ENCODE data around the gene TEX14. TPM values are rescaled to one million over a fixed set of nuclear protein-coding genes. Genes with fewer than 3 reads are reported as not detected.
"Not testable (repeated sequence)": the region's sequence is repeated elsewhere in the genome, so short reads cannot be mapped to it uniquely, and the experiment has no call there.

TEX14 gene
- total RNA-seq, 1 donor from 2014 or later: 0.20 TPM

DNA sequence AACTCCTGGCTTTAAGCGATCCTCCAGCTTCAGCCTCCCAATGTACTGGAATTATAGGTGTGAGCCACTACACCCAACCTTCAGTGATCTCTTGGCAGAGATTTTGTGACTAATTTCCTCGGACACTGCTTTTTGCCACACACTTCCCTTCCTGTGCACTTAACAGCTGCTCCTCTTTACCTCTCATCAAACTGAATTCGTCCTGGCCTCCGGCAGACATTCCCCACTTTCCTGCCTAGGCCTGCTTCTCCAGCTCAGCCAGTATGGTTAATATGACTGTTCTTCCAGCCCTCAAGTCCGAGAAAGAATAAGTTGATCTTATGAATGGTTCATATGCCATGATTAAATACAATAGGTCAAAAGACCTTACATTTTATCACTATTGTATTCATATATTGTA, 108.4 kb downstream of the TEX14 start:
- DNase-seq: no peak
- no peak for TF ChIP-seq CTCF (IDR thresholded peaks at IDR 0.05; ENCODE audit: partially characterized antibody, unreplicated experiment)
- H3K36me3 Mint-ChIP-seq (ENCODE audit: unreplicated experiment): no peaks in the 10 kb centered on the region
- H3K9me3 Mint-ChIP-seq (ENCODE audit: unreplicated experiment): peaks cover 1% of the 10 kb centered on the region
- no peak overlapping the region for H3K4me3 Mint-ChIP-seq (ENCODE audit: unreplicated experiment)
- H3K4me1 Mint-ChIP-seq (ENCODE audit: low read depth, unreplicated experiment): peaks cover 2% of the 10 kb centered on the region
- H3K27ac Mint-ChIP-seq (ENCODE audit: unreplicated experiment): no peak overlapping the region
- H3K27me3 Mint-ChIP-seq (ENCODE audit: unreplicated experiment): peaks cover 2% of the 10 kb centered on the region

- H3K27me3 Mint-ChIP-seq (ENCODE audit: unreplicated experiment); H3K9me3 Mint-ChIP-seq (ENCODE audit: unreplicated experiment); H3K4me1 Mint-ChIP-seq (ENCODE audit: low read depth, unreplicated experiment); H3K27ac Mint-ChIP-seq (ENCODE audit: unreplicated experiment); H3K4me3 Mint-ChIP-seq (ENCODE audit: unreplicated experiment); H3K36me3 Mint-ChIP-seq (ENCODE audit: unreplicated experiment); DNase-seq: not testable (repeated sequence)
Measured at GRCh38 chr17:58582718-58583117, 109.1 kb downstream of the TEX14 start.

GRCh38 chr17:58580671-58581070, 111.2 kb downstream of the TEX14 start:
- no peak overlapping the region for H3K27ac Mint-ChIP-seq (ENCODE audit: unreplicated experiment)
- no peak for TF ChIP-seq CTCF (IDR thresholded peaks at IDR 0.05; ENCODE audit: partially characterized antibody, unreplicated experiment)
- no peak overlapping the region for H3K4me3 Mint-ChIP-seq (ENCODE audit: unreplicated experiment)
- peaks cover 1% of the 10 kb centered on the region for H3K9me3 Mint-ChIP-seq (ENCODE audit: unreplicated experiment)
- H3K36me3 Mint-ChIP-seq (ENCODE audit: unreplicated experiment): no peaks in the 10 kb centered on the region
- H3K27me3 Mint-ChIP-seq (ENCODE audit: unreplicated experiment): peaks cover 2% of the 10 kb centered on the region
- no peak for DNase-seq
- H3K4me1 Mint-ChIP-seq (ENCODE audit: low read depth, unreplicated experiment): no peaks in the 10 kb centered on the region

GRCh38 chr17:58577696-58578095, 114.1 kb downstream of the TEX14 start:
- DNase-seq: peak; percentile 56
- Mint-ChIP-seq H3K36me3 (ENCODE audit: unreplicated experiment) (no peaks in the 10 kb centered on the region), H3K9me3 (ENCODE audit: unreplicated experiment) (no peaks in the 10 kb centered on the region), H3K4me3 (ENCODE audit: unreplicated experiment) (no peak overlapping the region), H3K27ac (ENCODE audit: unreplicated experiment) (no peak overlapping the region), H3K27me3 (ENCODE audit: unreplicated experiment) (no peaks in the 10 kb centered on the region), H3K4me1 (ENCODE audit: low read depth, unreplicated experiment) (no peaks in the 10 kb centered on the region)
- TF ChIP-seq CTCF (IDR thresholded peaks at IDR 0.05; ENCODE audit: partially characterized antibody, unreplicated experiment): peak; percentile 77

- no peak overlapping the region for H3K27ac Mint-ChIP-seq (ENCODE audit: unreplicated experiment)
- no peaks in the 10 kb centered on the region for H3K36me3 Mint-ChIP-seq (ENCODE audit: unreplicated experiment)
- H3K9me3 Mint-ChIP-seq (ENCODE audit: unreplicated experiment): no peaks in the 10 kb centered on the region
- no peak for TF ChIP-seq CTCF (IDR thresholded peaks at IDR 0.05; ENCODE audit: partially characterized antibody, unreplicated experiment)
- DNase-seq: no peak
- H3K4me1 Mint-ChIP-seq (ENCODE audit: low read depth, unreplicated experiment): no peaks in the 10 kb centered on the region
- no peak overlapping the region for H3K4me3 Mint-ChIP-seq (ENCODE audit: unreplicated experiment)
- no peaks in the 10 kb centered on the region for H3K27me3 Mint-ChIP-seq (ENCODE audit: unreplicated experiment)
Measured at GRCh38 chr17:58576679-58577367, 115.0 kb downstream of the TEX14 start.

Measured in glutamatergic neuron (in vitro differentiated cells).